Retina (tissue), 1 donor: ENCODE results near the gene ANKRD65.
A peak's percentile ranks its signal among the peaks of the same experiment; 100 is the strongest.
"Not testable (repeated sequence)": the region's sequence is repeated elsewhere in the genome, so short reads cannot be mapped to it uniquely, and the experiment has no call there.

ENCODE experiments used
- DNase-seq: peaks from one replicate; pipeline ENCODE4 v3.0.0-alpha.2; 2016

Gene ANKRD65

GRCh38 chr1:1430114-1430982 lies 9.3 kb upstream of the ANKRD65 start:
- DNase-seq: peak; percentile 86

- no peak for DNase-seq
Observed at GRCh38 chr1:1429671-1430073, 8.6 kb upstream of the ANKRD65 start.

- not testable (repeated sequence) for DNase-seq
Observed at GRCh38 chr1:1428967-1429366, 7.9 kb upstream of the ANKRD65 start.

GRCh38 chr1:1428174-1428573 lies 7.1 kb upstream of the ANKRD65 start:
- no peak for DNase-seq

- no peak for DNase-seq
Observed at GRCh38 chr1:1427820-1428148, 6.7 kb upstream of the ANKRD65 start.

GRCh38 chr1:1427106-1427819 lies 6.2 kb upstream of the ANKRD65 start:
- no peak for DNase-seq

- no peak for DNase-seq
Observed at GRCh38 chr1:1426496-1427105, 5.5 kb upstream of the ANKRD65 start.

GRCh38 chr1:1425753-1426495 lies 4.8 kb upstream of the ANKRD65 start:
- DNase-seq: no peak

GRCh38 chr1:1425426-1425752 lies 4.3 kb upstream of the ANKRD65 start:
- no peak for DNase-seq

GRCh38 chr1:1424707-1425106 lies 3.6 kb upstream of the ANKRD65 start:
- DNase-seq: no peak

GRCh38 chr1:1423245-1423597 lies 2.1 kb upstream of the ANKRD65 start:
- DNase-seq: no peak

GRCh38 chr1:1422465-1423244 lies 1.6 kb upstream of the ANKRD65 start:
- no peak for DNase-seq

GRCh38 chr1:1421907-1422464 lies 910 bp upstream of the ANKRD65 start:
- DNase-seq: no peak

- DNase-seq: no peak
Observed at GRCh38 chr1:1420654-1421141, 378 bp downstream of the ANKRD65 start.

- peak; percentile 54 for DNase-seq
Observed at GRCh38 chr1:1419813-1420653, 1.0 kb downstream of the ANKRD65 start.

- DNase-seq: no peak
Observed at GRCh38 chr1:1419363-1419812, 1.7 kb downstream of the ANKRD65 start.

GRCh38 chr1:1418464-1419362 lies 2.4 kb downstream of the ANKRD65 start:
- peak; percentile 55 for DNase-seq

- DNase-seq: peak; percentile 45
Observed at GRCh38 chr1:1417825-1418463, 3.1 kb downstream of the ANKRD65 start.

GRCh38 chr1:1417396-1417795 lies 3.7 kb downstream of the ANKRD65 start:
- not testable (repeated sequence) for DNase-seq
